GM15510 (cell line): ENCODE measurements around the gene INTS3.

Experiments used
- POLR2A ChIP-seq: IDR thresholded peaks from 3 replicates; pipeline ENCODE4 v1.6.1; 2011; ENCODE audit warnings: borderline replicate concordance; ENCODE audit not compliant: insufficient read length; ENCODE audit errors: extremely low read depth

Gene INTS3

GRCh38 chr1:153793261-153793972, 65.6 kb downstream of the INTS3 start:
- no peak for TF ChIP-seq POLR2A

- TF ChIP-seq POLR2A: no peak
Observed at GRCh38 chr1:153793973-153794615, 66.2 kb downstream of the INTS3 start.

- TF ChIP-seq POLR2A: no peak
Observed at GRCh38 chr1:153794624-153795329, 66.9 kb downstream of the INTS3 start.

GRCh38 chr1:153795330-153795837, 67.5 kb downstream of the INTS3 start:
- TF ChIP-seq POLR2A: no peak

- TF ChIP-seq POLR2A: no peak
Observed at GRCh38 chr1:153795934-153796785, 68.3 kb downstream of the INTS3 start.

- TF ChIP-seq POLR2A: no peak
Observed at GRCh38 chr1:153796786-153797659, 69.2 kb downstream of the INTS3 start.

GRCh38 chr1:153798468-153798780, 70.6 kb downstream of the INTS3 start:
- TF ChIP-seq POLR2A: no peak

GRCh38 chr1:153799016-153799415, 71.2 kb downstream of the INTS3 start:
- TF ChIP-seq POLR2A: no peak

- no peak for TF ChIP-seq POLR2A
Observed at GRCh38 chr1:153799566-153800465, 72.0 kb downstream of the INTS3 start.

- TF ChIP-seq POLR2A: no peak
Observed at GRCh38 chr1:153800516-153800915, 72.7 kb downstream of the INTS3 start.

- no peak for TF ChIP-seq POLR2A
Observed at GRCh38 chr1:153801028-153801625, 73.3 kb downstream of the INTS3 start.

- TF ChIP-seq POLR2A: no peak
Observed at GRCh38 chr1:153801786-153802697, 74.2 kb downstream of the INTS3 start.

GRCh38 chr1:153803470-153804056, 75.7 kb downstream of the INTS3 start:
- no peak for TF ChIP-seq POLR2A
